ENCODE results near the gene GBE1.

Gene GBE1

GRCh38 chr3:81476692-81477091 lies 284.8 kb downstream of the GBE1 start:
- Histone ChIP-seq H3K27ac (ENCODE audit: low read depth, low read length) (no peak overlapping the region), H3K9me3 (ENCODE audit: insufficient read depth, low read length) (no peaks in the 10 kb centered on the region), H3K79me2 (ENCODE audit: insufficient read depth, low read length) (no peaks in the 10 kb centered on the region), H3K4me2 (ENCODE audit: low read depth, low read length, poor library complexity, severe bottlenecking) (no peak overlapping the region), H3K36me3 (ENCODE audit: low read length) (no peaks in the 10 kb centered on the region), H3K27me3 (ENCODE audit: low read length) (no peaks in the 10 kb centered on the region), H3K4me3 (ENCODE audit: insufficient read depth, low read length, poor library complexity, severe bottlenecking) (no peak overlapping the region), H3K9me2 (replicated peaks; ENCODE audit: insufficient read depth, low read length) (no peaks in the 10 kb centered on the region), H3F3A (ENCODE audit: insufficient read depth) (no peaks in the 10 kb centered on the region), H4K20me1 (ENCODE audit: low read depth, low read length) (no peaks in the 10 kb centered on the region), H3K9ac (ENCODE audit: low read length) (no peak overlapping the region), H2AFZ (ENCODE audit: low read depth, low read length, severe bottlenecking) (no peak overlapping the region)
- TF ChIP-seq EZH2phosphoT487 (conservative IDR thresholded peaks at IDR 0.05; ENCODE audit: low read length) (no peak), CTCF (IDR thresholded peaks at IDR 0.05; ENCODE audit: insufficient read depth, low read length, poor library complexity, severe bottlenecking) (no peak)

DNA sequence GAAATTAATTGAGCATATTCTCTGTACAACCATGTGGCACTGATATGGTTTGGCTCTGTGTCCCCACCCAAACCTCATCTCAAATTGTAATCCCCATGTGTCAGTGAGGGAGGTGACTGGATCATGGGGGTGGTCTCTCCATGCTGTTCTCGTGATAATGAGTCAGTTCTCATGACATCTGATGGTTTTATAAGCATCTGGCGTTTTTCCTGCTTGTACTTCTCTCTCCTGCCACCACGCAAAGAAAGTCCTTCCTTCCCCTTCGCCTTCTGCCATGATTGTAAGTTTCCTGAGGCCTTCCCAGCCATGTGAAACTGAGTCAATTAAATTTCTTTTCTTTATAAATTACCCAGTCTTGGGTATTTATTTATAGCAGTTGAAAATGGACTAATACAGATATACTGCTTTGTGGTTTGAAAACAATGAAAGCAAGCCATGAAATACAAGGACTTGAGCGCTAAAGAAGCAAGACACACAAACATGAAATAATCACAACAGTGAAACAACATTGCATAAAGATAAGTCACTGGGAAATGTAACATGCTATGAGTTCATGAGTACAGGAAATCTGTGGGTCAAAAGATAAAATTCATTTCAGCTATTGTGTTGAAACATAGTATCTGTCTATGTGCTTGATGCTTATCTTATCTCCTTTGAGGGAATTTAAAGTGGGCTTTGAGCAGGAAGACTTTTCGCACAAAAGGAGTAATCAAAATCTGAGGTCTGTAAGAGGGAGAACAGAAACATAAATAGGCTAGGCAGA lies 288.7 kb downstream of the GBE1 start:
- H3K27ac ChIP-seq (ENCODE audit: low read depth, low read length): no peak overlapping the region
- H3K9ac ChIP-seq (ENCODE audit: low read length): no peak overlapping the region
- TF ChIP-seq CTCF (IDR thresholded peaks at IDR 0.05; ENCODE audit: insufficient read depth, low read length, poor library complexity, severe bottlenecking) (no peak), EZH2phosphoT487 (conservative IDR thresholded peaks at IDR 0.05; ENCODE audit: low read length) (no peak)

DNA sequence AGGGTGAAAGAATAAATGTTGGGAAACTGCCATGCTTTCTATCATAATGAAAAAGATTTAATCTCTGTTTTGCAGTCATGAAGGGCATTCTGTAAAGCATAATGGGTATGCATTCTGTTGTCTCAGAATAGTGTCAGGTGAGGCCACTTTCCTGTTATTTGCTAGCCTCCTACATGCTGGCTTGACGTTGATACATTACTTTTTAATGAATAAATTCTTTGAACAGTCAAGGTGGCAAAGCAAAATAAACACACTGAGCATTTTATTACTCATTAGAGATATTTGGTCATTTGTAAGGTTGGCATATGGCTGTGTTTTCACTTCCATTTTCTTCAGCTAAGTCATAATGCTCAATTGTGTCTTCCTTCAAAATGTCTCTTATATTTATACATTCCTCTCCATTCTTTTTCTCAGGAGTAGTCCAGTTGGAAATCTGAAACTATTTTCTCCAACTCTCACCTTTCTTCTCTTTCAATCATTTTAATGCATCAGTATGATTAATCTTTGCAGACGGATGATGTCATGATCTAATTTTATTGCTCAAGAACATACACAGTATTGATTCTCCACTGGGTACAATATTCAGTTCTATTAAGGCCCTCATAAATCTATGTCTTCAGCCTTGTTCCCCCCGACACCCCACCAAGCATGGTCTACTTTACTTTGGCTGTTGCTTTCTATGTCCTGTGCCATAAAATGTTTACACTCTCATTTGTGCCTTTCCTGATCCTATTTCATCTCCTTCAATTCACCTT lies 290.7 kb downstream of the GBE1 start:
- Histone ChIP-seq H3K9ac (ENCODE audit: low read length) (no peak overlapping the region), H2AFZ (ENCODE audit: low read depth, low read length, severe bottlenecking) (no peak overlapping the region), H3K27ac (ENCODE audit: low read depth, low read length) (no peak overlapping the region), H3K9me2 (replicated peaks; ENCODE audit: insufficient read depth, low read length) (no peaks in the 10 kb centered on the region), H3F3A (ENCODE audit: insufficient read depth) (no peaks in the 10 kb centered on the region), H3K4me2 (ENCODE audit: low read depth, low read length, poor library complexity, severe bottlenecking) (no peak overlapping the region), H3K9me3 (ENCODE audit: insufficient read depth, low read length) (no peaks in the 10 kb centered on the region), H4K20me1 (ENCODE audit: low read depth, low read length) (no peaks in the 10 kb centered on the region), H3K27me3 (ENCODE audit: low read length) (no peaks in the 10 kb centered on the region), H3K79me2 (ENCODE audit: insufficient read depth, low read length) (no peaks in the 10 kb centered on the region), H3K4me3 (ENCODE audit: insufficient read depth, low read length, poor library complexity, severe bottlenecking) (no peak overlapping the region), H3K36me3 (ENCODE audit: low read length) (no peaks in the 10 kb centered on the region)
- TF ChIP-seq CTCF (IDR thresholded peaks at IDR 0.05; ENCODE audit: insufficient read depth, low read length, poor library complexity, severe bottlenecking) (no peak), EZH2phosphoT487 (conservative IDR thresholded peaks at IDR 0.05; ENCODE audit: low read length) (no peak)

More for the DNA sequence above, 288.7 kb downstream of the GBE1 start:
- H3K4me2 ChIP-seq (ENCODE audit: low read depth, low read length, poor library complexity, severe bottlenecking): no peak overlapping the region
- H3F3A ChIP-seq (ENCODE audit: insufficient read depth): no peaks in the 10 kb centered on the region
- H3K36me3 ChIP-seq (ENCODE audit: low read length): no peaks in the 10 kb centered on the region
- H3K79me2 ChIP-seq (ENCODE audit: insufficient read depth, low read length): no peaks in the 10 kb centered on the region
- no peak overlapping the region for H2AFZ ChIP-seq (ENCODE audit: low read depth, low read length, severe bottlenecking)
- H4K20me1 ChIP-seq (ENCODE audit: low read depth, low read length): no peaks in the 10 kb centered on the region
- no peaks in the 10 kb centered on the region for H3K27me3 ChIP-seq (ENCODE audit: low read length)
- H3K9me3 ChIP-seq (ENCODE audit: insufficient read depth, low read length): no peaks in the 10 kb centered on the region
- H3K4me3 ChIP-seq (ENCODE audit: insufficient read depth, low read length, poor library complexity, severe bottlenecking): no peak overlapping the region
- no peaks in the 10 kb centered on the region for H3K9me2 ChIP-seq (replicated peaks; ENCODE audit: insufficient read depth, low read length)

Measured in SU-DHL-6 (cell line).